Inflammatory macrophage treated with lipopolysaccharide for 1 hour (primary cell): ENCODE measurements around the gene ATP8B4.

Source experiments
- DNase-seq, 2 donors: peaks; one replicate each; pipeline ENCODE4 v3.0.0-alpha.2; 2020 to 2022

Gene ATP8B4

DNA sequence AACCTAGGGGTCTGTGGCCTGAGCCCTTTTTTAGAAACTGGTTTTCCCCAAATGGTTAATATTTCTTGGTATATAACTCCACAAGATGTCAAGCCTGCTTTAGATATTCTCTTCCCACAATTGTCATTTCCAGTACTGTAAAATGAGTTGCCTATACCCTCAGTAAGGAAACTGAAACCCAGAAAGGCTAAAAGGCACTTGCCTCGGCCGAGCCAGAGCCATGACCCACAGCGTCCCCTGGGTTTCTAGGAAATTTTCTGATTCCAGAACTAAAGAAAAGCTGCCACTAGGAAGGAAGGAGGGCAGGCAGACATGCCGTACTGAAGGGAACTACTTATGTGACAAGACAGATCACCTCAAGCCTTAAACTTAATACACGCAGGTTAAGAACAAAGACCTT is 59.1 kb downstream of the ATP8B4 start:
- DNase-seq: peak; percentile 56 to 69

DNA sequence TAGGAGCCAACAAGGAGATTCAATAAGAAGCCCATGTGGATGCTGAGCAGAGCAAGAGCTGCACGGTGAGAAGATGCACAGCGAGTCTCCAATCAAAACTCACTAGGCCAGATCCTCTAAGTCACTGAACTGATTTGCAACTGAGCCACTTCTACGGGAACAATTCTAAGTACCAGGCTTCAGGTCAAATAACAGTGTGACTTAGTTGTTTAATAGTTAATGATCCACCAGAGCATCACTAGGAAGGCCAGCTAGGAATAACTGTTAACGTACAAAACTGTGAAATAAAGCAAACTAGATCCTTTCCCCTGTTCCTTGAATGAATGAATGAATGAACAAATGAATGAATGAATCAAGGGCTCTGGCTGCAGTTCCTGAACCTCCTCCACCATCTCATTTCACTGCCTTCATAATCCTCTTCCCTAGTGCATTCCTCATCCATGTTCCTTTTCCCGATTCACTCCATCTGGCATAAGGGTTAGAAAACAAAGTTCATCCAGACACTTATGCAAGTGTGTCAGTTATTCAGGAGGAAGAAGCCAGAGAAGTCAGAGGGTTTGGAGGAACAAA is 59.7 kb downstream of the ATP8B4 start:
- no peak for DNase-seq

DNA sequence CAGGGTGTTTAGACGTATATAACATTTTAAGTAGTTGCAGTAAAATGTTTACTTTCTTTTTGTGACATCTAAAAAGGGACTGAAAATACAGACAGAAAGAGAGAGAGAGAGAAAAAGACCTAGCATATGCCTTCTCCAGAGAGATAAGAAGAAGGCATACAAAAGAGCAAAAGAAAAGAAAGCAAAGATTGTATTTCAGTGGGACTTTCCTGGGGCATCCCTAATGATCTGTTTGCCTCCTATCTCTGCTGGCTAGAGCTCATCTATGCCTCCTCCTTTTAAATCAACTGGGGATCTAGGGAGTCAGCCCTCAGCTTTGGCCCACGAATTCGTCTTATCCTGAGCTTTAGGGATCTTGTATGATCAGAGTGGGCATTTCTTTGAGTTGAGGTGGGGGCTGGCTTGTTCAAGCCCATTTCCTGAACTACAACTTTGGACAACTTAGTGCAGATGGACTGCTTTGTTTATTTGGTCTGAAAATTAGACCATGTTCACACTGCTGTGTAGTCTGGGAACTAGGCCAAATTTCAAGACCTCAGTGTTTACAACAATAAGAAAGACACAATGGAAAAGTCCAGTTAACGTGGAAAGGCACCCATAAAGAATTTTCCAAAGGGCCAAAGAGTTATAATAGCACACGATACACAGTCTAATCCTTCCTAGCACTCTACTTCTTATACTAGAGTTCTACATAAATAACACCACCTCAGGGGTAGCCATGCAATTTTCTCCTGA is 61.0 kb downstream of the ATP8B4 start:
- no peak for DNase-seq

DNA sequence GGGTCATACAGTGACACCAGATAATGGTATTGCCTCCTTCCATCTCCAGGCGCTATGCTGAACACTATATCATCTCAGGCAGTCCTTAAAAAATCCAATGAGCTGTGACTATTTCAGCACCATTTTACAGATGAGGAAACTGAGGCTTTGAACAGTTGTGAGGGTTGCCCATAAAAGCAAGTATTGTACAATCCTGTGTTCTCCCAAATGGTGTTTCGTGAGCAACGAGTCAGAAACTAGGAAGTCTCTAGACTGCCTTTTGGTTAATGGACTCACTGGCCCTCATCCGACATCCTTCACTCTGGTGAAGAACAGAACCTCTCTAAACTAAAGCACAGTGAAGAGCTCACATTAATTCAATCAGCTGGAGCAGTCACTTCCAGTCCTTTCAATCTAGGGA is 61.8 kb downstream of the ATP8B4 start:
- DNase-seq: peak; percentile 75 to 77

DNA sequence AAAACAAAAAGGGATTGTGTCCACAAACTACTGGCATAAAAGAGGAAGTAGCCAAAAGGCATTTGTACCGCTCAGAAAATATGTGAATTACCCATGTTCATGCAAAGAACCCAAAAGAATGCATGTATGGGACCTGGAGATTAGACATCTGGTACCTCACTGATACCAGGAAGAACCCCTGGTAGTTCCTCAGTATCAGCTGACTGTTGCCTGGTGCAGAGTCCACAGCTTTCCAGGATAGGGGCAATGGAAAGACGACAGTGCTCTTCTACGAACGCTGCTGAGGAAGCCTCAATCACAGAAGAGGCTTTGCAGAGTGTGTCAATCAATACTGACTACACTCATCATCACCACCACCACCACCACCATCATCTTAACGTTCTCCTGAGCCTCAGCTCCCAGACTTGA is 63.3 kb downstream of the ATP8B4 start:
- DNase-seq: peak in 1 of 2 donors; percentile 28

DNA sequence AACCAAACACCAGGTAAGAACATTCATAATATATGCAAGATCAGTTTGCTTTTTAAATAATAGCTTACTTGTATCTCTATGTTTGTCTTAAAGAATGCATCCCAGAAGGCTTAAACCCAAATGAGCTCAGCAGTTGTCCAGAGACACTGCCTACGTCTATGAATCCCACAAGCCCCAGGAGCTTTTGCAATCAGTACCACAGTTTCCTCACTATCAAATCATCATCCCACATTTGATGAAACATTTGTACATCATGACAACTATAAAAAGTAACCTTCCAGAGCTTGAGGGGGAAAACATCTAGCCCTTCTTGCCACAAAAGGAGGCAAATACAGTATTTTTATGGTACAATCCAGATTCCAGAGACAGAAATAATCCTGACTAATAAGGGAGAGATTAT is 63.7 kb downstream of the ATP8B4 start:
- DNase-seq: peak; percentile 73 to 77

DNA sequence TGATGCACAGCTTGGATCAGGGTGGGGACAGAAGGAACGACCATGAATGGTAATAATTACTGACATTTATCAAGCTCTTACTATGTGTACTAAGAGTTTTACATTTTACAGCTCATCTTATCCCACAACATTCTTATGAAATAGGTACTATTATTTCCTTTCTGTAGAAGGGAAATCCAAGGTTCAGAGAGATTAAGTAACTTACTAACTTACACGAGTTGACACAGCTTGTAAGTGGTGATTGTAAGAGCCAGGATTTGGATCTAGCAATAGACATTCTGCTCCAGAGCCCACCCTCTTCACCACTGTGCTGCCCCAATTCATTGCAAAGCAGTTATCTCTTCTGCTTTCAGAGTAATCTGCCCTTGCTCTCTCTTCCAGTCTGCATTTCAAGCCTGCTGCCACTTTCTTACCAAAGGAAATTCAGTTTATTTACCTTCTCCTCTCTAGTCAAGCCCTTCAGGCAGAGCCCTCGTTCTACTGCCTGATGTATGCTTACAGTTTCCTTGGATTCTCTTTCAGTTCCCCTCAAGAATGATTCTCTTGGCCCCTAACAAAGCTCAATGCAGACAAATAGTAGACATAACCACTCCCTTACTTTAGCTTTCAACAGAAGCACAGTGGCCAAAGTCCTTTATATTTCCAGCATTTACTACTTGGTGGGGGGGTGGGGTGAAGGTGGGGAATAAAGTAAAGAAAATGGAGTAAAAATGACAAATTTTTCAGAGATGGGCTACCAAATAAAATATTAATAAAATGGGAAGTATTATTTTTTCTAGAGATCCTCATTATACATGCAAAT is 65.8 kb downstream of the ATP8B4 start:
- peak; percentile 44 to 62 for DNase-seq

DNA sequence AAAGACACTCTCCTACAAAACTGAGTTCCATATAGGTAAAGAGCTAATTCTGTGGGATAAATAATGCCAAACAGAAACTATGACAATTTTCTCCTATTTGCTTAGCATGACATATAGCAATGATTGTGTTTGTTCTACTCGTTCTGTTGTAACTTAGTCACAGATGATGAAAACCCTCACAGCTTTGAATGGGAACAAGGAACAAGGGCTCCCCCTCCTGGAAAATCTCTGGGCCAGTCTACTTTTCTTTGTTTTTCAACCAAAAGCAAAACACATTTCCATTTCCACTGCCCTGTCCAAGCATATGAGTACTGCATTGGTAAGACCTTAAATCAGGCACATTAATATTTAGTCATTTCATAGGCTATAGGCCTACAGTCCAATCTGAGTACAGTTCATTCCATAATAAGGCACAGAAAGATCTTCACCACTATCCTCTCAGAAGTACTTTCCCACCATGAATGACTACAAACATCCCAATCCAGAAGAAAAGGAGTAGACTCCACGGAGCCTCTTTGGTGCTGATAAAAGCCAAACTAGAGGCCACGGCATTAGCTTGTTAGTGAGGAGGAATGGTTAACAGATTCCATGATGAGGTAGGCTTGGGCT is 67.1 kb downstream of the ATP8B4 start:
- DNase-seq: peak; percentile 74 to 89

DNA sequence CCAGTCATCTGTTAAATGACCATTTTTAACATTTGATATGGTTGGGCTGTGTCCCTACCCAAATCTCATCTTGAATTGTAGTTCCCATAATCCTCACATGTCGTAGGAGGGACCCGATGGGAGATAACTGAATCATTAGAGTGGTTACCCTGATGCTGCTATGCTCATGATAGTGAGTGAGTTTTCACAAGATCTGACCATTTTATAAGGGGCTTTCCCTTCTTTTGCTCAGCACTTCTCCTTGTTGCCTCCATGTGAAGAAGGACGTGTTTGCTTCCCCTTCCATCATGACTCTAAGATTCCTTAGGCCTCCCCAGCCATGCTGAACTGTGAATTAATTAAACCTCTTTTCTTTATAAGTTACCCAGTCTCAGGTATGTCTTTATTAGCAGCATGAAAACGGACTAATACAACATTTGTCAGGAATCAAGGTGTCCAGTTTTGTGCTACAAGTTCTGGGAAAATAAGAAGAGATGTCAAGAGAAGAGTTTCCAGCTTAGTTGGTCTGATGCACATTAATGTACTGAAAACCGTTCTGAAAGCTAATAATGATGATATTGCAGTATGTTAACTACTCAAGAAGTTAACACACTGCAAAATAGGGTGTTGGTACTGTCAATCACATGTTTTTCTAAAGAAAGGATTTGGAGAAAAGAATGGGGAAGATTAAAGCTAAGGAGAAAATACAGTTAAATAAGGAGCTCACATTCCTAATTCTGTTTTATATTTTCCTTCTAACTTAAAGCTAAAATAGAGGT is 67.9 kb downstream of the ATP8B4 start:
- DNase-seq: peak; percentile 44 to 70

DNA sequence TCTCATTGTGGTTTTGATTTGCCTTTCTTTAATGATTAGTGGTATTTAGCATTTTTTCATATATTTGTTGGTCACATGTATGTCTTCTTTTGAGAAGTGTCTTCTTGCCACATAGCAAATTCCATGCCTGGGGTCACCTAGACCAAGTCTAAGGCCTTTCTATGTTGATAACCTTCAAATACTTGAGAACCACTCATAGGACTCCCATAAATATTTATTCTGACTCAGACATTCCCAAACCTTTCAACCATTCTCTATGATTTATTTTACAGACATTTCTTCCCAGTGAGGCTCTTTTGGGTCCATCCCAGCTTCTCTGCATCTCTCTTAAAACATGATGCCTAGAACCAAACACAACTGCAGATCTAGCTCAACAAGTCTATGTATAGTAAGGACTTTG is 69.2 kb downstream of the ATP8B4 start:
- no peak for DNase-seq

DNA sequence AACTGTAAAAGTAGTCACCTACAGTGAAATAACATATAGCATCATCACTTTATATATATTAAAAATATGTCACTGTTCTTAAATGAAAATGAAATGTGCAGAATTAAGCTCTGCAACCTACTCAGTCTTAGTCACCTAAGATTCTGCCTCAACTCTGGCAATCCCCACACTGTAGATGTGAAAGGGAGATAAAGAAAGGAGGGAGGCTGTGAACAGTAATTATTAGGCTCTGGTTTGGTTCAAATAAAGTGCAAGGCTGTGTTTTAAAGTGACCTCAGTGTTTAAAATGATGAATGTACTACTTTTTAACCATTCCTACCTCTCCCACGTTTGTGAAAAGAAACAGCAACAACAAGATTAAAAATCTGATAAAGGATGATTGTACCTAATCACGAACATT is 72.2 kb downstream of the ATP8B4 start:
- DNase-seq: no peak

DNA sequence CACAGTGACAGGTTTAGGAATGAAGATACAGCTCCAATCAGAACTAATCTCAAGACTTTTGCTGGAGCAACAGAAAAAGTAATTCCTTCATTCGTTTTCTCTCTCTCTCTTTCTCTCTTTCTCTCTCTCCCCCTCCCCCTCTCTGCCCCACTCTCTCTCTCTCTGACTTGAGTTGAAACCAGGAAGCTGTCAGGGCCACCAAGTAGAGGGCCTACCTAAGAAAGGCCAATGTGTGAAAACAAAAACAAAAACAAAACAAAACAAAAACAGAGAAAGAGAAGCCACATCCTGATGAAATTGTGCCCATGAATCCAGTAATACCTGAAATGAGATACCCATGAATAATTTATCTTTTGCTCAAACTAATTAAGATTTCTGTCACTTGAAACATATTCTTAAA is 72.9 kb downstream of the ATP8B4 start:
- no peak for DNase-seq

DNA sequence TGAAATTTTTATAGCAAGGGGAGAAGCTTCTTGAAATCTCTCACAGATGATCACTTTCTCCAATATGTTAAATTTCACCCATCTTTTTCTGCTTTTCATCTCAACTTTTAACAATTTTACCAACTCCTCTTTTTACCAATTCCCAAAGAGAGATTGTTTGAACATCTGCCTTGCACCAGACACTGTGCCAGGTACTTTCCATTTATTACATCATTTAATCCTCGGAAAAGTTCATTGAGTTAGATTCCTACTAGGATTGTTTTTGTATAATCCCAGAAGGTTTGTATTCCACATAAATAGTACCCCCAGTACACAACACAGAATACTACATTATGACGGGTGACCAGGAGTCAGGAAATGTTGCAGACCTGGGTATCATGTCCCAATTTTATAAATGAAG is 74.1 kb downstream of the ATP8B4 start:
- no peak for DNase-seq

DNA sequence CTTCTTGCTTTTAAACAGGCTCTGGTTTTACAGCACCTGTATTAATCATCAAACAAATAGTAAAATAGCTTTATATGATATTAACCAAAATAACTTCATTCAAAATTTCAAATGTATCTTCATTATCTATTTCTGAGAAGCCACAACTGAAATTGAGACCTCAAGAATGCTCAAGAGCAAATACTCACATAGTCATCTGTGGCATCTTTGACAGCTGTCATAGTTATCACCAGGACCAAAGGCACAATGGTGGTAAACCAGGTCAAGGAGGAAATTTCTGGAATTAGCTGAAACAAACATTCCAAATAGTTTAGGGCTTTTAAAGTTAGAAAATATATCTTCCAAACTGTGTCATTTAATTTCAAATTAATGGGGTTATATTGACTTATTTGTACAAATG is 74.6 kb downstream of the ATP8B4 start:
- no peak for DNase-seq

DNA sequence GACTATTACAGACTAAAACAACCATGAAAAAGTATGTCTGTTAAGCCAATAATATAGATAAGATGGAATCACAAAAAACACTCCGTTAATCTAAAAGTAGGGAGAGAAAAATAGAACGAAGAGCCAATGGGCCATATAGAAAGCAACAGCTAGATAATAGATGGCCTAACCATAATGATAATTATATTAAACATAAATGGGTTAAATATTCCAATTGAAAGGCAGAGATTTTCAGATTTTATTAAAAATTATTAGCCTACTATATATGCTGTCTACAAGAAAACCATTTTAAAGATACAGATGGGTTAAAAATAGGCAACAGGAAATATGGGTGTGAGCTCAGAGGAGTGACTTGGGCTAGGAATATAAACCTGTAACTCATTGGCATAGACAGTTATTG is 76.3 kb downstream of the ATP8B4 start:
- DNase-seq: no peak

DNA sequence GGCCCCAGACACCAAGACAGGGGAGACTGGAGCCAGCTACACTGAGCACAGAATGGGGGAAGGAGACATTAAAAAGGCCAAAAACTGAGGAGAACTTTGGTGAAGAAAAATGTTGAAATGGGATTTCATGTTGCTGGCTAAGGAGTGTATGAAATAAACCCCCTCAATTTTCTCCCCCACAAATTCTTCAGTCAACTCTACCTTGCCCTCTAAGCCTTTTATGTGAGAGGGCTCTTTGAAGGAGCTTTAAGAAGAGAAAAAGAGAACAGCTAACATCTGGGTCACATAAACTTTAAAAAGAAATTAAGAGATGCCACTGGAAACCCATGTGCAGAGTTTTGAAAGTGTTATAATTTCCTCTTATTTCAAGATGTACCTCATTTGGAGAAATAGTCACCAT is 88.6 kb downstream of the ATP8B4 start:
- DNase-seq: no peak

DNA sequence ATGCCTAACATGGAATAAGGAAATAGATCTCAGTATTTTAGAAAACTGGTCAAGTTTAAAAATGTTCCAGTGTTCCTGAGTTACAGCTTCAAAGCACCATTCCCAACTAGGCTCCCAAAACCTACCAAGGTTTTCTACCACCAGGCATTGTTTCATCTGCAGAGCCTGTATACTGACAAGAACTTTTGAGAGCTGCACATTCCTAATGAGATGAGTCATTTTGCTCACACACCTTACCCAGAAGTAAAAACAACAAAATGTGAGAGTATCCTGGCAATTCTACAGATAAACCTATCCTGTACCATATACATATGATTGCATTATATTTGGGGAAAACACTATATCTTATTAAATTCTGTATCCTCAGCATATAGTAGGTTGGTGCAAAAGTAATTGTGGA is 90.7 kb downstream of the ATP8B4 start:
- no peak for DNase-seq

DNA sequence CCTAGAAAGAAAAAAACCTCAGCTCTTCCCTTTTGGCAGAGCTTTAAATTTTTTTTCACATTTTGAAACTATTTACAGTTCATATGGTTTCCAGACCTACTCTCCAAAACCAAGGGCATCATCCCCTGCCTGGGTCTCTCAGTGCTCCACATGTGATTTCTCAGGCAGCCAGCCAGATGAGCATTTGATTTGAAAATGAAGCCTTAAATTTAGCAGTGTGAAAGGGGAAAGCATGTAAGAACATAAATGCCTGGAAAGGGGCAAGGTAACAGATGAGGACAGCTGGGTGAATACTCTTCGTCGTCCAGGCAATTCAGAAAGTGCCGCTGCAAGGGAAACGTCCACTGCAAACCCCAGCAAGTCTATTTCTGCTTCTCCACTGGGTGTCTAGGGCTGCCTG is 94.8 kb downstream of the ATP8B4 start:
- no peak for DNase-seq

DNA sequence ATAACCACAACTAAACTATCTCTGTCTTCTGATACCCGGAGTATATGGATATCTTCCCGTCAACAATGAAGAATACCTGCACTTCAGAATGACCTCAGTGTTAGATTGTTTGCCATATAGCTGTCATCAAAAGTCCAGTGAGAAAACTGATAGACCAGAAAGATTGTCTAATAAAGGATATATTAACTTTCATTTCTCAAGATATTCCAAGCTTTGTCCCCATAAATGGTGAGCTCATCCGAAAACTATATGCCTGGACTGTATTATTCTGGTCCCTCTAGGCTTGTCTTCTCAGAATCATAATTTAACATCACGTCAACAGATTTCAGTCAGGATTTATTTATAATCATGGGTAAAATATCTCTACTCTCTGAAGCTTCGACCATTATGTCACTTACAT is 100.5 kb downstream of the ATP8B4 start:
- DNase-seq: no peak

DNA sequence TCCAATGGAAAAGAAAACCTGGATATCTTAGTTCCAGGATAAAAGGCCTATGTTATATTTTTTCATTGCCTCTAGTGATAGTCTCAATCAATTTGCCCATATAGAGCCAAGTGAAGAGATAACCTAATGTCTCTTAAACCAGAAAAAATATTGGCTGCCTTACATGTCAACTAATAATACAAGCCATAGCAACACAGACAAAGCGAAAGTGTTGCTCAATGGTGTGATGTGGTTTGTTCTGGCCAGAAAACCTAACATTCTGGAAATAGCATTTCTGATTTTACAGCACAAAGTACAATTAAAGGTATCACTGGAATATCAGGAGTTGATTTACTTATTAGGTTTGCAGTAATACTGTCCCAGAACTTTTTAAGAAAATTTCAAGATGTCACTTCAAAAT is 101.5 kb downstream of the ATP8B4 start:
- DNase-seq: no peak

DNA sequence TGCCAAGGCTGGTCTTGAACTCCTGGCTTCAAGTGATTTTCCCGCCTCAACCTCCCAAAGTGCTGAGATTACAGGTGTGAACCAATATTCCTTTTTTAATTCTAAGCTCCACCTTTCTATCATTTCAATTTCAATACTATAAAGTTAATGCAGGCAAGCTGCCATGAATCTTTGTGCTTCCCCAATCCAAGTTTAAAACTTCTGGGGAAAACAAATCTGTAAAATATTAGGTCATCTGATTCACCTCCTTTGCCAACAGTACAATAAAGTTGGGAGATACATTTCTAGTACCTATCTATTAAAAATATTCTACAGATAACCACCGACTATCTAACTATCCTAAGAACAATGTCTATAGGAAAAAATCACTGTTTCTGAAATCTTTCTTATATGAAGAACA is 102.1 kb downstream of the ATP8B4 start:
- DNase-seq: no peak

DNA sequence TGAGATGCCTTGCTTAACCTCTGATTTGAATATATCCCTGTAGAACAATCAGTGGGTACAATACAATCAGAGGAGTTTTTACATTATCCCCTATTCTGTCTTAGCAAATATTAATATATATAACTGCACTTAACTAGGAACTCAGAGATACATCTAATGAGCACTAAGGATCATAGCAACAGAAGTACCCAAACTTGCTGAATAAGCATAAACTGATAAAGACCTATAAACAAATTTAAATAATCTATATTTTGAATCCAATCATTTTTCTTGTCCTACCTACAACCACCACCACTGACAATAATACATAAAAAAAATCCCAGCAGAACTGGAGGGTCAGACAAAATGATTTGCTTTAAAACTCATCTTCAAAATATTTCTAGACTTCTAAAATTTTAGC is 106.2 kb downstream of the ATP8B4 start:
- DNase-seq: no peak

DNA sequence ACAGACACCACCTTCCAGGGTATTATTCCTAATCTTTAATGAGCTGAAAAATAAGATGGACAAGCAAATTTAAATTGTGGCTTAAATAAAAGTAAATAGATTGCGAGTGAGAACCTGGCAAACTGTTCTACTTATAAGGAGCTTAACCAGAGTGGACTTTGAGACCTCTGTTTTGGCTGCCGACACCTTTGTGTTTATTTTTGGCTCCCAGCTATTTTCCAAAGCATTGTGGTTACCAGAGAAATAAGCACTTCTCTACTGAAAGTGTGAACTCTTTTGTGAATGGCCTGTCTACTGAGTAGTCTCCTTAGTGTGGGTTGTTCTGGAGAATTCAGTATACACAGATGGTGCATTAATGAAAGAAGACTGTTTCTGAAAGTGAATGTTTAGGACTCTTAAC is 109.4 kb downstream of the ATP8B4 start:
- DNase-seq: no peak
